Stimulated activated CD4-positive, alpha-beta T cell treated with anti-CD3 and anti-CD28 coated beads, Interleukin-2, amount 100 ng/mL, for 48 hours (primary cell): Measurements from ENCODE around the gene KCNG2.

Source experiments
- DNase-seq, 2 donors: peaks; one replicate each; pipeline ENCODE4 v3.0.0-alpha.2; 2020

KCNG2 gene

DNA sequence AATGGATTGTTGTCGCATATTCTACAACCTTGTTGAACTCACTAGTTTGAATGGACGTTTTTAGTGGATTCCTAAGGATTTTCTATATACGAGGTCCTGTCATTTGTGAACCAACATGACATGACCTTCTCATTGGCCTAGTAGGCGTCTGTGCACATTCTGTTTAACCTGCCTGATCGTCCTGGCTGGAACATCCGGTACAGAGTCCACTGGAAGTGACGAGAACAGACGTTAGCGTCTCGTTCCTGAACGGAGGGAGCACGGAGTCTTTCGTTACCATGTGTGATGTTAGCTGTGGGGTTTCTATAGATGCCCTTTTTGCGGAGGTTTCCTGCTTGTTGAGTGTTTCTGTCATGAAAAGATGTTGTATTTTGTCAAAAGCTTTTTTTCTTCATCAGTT lies 91.8 kb downstream of the KCNG2 start:
- no peak for DNase-seq

DNA sequence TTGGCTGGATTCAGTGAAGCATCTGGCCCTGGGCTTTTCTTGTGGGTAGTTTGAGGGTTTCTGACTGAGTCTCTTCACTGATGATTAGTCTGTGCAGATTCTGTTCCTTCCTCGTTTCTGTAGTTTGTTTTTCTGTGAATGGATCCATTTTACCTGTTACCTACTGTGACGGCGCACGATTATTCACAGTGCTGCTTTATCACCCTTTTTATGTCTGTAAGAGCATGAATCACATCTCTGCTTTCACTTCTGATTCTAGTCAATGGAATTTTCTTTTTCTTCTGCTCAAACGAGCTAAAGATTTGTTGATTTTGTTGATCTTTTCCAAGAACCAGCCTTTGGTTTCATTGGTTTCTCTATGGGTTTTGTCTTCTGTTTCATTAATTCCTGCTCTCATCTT lies 92.9 kb downstream of the KCNG2 start:
- DNase-seq = no peak

DNA sequence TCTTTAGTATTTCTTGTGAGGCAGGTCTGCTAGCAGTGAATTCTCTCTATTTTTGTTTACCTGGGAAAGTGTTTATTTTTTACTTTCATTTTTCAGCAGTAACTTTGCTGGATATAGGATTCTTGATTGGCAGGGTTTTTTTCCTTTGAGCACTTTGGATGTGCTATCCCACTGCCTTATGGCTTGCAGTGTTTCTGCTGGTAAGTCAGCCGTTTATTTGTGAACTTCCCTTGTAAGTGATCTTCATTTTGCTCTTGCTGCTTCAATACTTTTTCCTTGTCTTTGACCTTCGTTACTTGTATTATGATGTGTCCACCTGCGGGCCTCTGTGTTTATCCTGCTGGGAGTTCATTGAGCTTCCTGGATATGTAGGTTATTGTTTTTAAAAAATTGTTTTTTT lies 99.0 kb downstream of the KCNG2 start:
- DNase-seq = no peak

DNA sequence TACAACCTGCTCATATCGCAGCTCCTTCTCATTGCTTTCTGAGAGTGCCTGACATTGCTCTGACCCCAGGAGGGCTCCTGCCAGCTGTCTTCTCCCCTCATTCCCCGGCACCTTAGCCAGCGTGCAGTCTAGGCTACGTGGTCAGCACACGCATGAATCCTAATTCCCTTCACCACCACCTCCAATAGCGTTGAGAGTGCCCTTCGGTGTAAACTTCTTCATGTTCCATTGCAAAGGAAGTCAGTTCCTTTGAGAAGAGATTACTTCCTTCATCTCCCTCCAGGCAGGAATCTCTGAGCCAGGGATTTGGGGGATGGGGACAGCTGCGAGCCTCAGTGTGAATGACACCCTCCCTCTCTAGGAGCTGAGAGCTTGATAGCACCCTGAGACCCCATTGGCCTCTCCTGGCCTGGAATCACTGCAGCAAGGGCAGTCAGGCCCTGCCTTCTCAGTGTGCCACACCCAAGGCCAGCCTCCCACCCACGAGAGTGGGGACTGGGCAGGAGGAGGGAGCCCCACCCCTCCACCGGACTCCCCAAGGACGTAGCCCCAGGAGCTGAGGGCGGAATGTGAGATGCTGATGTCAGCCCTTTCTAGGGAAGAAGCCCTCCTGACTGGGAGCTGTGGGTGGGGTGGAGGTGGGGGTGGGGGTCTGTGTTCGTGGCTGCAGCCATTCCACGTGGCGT lies 100.3 kb downstream of the KCNG2 start:
- no peak for DNase-seq

DNA sequence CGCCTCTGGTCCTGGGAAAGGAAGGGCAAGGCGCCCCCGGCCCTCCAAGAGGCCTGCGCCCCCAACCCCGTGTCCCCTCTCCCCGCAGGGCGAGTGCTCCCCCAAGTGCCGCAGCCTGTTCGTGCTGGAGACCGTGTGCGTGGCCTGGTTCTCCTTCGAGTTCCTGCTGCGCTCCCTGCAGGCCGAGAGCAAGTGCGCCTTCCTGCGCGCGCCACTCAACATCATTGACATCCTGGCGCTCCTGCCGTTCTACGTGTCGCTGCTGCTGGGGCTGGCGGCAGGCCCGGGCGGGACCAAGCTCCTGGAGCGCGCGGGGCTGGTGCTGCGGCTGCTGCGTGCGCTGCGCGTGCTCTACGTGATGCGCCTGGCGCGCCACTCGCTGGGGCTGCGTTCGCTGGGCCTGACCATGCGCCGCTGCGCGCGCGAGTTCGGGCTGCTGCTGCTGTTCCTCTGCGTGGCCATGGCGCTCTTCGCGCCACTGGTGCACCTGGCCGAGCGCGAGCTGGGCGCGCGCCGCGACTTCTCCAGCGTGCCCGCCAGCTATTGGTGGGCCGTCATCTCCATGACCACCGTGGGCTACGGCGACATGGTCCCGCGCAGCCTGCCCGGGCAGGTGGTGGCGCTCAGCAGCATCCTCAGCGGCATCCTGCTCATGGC lies 101.3 kb downstream of the KCNG2 start:
- no peak for DNase-seq

DNA sequence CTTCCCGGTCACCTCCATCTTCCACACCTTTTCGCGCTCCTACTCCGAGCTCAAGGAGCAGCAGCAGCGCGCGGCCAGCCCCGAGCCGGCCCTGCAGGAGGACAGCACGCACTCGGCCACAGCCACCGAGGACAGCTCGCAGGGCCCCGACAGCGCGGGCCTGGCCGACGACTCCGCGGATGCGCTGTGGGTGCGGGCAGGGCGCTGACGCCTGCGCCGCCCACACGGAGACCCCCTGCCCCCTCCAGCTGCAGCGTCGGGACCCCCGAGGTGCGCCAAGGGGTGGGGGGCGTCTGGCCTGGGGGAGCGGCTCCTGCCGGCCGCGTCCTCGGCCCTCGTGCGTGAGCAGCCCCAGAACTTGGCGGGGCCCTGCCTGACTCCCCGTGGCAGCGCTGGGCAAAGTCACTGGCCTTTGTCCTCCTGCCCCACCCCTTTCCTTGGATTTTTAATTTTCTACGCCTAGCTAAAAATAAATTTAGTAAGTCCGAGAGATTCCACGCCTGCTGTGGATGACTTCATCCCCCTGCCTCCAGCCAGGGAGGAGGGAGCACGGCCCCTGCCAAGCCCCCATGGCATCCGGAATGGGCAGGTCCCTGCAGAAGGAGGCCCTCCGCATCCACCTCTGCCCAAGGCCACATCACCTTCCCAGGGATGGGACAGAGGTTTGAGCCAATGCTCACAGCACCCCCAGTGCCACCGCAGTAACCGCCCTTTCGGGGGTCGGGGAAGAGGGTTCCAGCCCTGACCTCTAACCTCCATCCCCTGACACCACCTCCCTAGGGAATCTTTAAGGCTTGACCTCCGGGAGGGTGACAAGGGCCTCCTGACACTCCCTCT lies 102.1 kb downstream of the KCNG2 start:
- DNase-seq = no peak

DNA sequence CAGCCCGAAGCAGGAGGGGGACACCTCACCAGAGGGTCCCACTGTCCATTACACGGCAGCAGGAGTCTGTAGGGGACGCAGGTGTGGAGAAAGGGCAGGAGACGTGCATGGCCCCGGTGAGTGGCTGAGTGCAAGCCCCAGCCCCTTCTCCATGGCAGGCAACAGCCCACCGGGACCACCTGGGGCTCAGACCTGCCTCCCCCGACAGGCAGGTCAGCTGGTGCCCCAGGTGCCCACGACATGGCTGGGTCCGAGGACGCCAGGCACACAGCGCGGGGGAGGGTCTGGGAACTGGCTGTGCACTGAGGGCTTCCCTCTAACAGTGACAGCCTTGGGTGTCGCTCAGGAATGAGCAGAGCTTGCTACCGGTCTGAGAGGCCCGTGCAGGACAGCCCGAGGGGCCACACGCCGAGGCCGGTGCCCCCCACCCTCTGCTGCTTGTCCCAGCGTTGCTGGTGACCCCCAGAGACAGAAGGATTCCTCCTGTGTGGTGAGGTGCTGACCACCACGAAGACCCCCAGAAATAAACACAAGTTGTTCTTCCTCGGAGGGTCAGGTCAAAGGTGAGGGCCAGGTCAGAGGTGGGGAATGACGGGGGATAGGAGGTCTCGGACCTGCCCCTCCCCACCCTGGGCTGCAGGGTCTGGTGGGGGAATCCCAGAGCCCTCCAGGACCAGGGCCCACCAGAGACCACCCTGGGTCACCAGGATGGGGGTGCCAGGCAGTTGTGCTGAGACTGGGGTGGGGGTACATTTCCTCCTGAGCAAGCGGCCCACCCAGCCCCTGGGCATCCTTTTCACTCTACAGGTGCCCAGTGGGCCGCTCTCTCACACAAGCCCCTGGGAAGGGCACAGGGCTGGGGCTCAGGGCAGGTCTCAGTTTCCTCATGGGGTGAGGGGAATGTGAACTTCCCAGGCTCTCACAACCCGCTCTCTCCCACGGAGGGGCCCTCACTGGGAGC lies 103.2 kb downstream of the KCNG2 start:
- DNase-seq = no peak

DNA sequence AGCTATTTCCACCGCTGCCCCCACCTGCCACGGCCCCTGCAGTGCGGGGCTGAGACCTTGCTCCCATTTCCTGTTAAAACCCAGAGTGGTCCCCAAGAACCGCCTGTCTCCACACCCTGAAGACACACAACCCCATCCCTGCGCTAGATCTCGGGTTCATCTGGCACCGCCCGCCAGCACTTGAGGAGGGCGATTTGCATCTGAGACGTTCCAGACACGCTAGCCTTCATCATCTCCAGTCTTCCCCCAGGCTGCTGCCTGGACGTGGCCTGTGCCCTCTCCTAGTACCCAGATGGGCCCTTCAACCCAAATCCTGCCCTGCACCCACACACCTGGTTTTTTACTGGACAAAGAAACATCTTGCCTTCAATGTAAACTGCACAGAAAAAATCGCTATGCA lies 103.9 kb downstream of the KCNG2 start:
- DNase-seq = no peak

DNA sequence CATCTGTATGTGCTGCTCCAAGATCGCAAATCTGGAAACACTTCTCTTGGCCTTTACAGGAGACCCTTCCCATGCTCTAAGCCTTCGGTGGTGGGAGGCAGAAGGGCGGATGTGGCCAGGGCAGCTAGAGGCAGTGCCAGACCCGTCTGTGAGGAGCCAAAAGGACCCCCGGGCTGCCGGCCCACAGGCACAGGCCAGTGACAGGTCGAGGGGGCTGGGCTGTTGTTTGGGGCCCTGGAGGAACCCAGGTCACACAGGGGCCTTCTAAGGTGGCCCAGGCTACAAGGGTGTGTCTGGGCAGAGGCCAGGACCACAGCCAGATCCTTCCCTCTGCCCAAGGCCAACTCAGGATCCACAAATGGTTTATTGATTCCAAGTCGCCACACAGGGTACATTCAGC lies 104.3 kb downstream of the KCNG2 start:
- DNase-seq = no peak

DNA sequence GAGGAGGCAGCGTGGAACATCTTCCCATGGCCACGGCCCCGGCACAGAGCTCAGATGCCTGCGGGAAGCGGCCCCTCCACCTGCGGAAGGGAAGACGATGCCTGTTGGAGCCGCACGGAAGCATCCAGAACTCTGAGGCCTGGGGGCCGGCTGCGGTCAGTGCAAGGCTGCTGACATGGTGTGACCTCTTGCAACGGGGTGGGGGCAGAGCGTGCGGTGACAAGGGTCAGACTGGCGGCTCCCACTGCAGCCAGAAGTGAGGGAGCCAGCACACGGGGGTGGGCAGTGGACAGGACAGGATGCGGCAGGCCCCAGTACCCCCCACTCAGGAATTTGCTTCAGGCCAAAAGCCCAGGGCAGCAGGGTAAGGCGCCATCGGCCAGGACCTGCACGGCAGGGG lies 104.9 kb downstream of the KCNG2 start:
- no peak for DNase-seq

DNA sequence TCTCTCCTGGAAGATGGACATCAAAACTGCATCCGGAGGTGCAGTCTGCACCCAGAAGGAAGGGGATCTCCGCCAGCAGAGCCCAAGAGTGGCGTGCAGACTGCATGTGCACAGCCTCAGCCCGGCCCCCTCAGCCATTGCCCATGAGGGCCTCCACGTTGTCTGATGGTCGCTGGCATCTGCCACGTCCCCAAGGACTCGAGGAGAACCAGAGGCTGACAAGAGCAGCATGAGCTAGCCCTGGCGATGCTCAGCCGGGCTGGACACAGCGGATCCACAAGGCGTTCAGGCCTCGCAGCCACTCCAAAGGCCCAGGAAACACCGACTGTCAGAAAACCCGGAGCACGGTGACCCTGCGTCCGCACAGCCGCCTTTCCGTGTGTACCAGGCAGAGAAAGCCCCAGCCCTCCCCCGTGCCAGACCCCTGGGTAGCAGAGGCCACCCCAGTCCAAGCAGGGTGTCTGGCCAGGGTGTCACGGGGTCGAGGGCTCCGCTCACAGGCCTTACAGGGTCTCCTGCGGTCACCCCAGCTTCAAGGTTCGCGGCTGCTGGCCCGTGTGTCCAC lies 105.4 kb downstream of the KCNG2 start:
- no peak for DNase-seq

DNA sequence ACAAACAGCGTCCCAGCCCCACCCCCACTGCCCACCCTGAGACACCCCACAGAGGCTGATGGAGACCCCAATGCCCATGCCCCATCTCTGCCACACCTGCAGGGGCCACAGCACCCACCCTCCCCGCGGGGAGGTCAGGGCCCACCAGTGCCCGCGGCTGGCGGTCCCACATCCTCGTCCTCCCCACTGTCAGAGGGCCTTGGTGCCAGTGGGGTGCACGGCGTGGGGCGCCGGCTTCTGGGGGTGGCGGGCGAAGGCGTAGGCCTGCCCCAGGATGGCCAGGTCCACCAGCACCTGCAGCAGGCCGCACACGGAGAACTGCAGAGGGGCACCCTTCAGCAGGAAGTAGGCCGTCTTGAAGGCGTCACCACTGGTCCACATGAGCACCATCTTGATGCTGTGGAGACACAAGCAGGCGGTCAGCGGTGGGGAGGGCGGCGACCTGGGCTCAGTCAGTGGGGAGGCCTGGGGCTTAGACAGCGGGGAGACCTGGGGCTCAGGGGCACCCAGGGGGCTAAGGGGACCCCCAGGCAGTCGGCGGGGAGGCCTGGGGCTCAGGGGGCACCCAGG lies 106.1 kb downstream of the KCNG2 start:
- no peak for DNase-seq

DNA sequence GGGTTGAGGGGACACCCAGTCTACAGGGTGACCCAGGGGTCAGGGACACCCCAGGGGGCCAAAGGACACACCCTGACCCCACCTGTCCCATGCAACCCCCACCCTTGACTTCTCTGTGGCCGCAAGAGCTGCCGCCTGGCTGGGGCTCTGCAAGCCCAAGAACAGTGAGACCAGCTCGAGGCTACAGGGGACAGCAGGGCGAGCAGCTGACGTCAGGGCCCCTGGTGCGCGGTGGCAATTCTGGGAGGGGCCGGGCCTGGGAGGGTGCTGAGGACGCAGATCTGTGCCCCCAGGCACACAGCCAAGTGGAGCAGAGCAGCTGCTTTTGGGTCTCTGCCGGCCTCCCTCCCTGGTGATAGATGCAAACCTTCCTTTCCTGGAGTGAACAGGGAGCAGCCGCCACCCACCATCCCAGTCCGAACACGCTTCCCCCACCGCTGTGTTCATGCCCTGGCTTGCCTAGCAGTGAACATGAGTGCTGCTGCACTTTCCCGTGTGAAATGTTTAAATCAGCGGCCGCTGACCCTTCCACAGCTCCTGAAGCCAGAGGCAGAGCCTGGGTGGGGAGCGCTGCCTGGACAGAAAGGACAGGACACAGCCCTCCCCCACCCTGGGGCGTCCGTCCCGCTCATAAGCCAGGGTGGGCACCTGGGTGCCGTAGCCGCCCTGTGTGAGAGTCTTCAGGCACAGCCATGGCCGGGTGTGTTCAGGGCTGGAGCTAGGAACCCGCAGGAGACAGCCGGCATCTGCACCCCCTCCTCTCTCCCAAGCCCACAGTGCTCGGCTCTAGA lies 106.8 kb downstream of the KCNG2 start:
- no peak for DNase-seq

DNA sequence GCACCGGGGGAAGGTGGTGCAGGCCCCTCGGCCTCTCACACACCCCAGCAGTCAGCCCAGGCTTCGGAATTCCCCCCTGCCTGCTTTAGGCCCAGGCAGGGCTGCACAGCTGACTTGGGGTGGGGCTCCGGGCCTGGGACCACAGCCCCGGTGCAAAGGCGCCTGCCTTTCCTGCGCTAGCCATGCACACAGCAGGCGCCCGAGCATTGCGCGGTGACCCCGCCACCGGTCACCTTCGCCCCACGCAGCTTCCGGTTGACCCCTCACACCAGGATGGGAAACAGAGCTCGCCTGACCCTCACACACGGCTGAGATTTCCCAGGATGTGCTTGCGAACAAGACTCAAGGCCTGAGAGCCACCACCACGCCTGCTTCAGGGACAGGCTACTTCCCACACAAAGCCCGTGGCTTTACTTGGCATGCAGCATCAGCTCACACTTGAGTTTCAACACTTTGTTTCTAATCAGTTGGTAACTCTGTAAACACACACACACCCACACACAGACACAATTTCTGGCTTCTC lies 107.7 kb downstream of the KCNG2 start:
- DNase-seq = no peak

DNA sequence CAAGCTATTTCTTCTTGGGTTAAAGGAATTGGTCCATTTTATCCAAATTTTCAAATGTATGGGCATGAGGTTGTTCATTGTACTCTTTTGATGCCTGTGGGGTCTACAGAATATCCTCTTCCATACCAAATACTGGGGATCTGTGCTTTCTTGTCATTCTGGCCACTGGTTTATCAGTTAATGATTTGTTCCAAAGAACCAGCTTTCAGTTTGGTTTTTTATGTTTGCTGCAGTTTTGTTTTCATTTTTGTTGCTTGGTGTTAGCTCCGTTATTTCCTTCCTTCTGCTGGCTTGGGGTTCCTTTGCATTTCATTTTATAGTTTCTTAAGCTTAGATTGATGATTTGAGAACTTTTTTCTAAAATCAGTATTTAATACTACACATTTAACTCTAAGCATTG lies 108.3 kb downstream of the KCNG2 start:
- DNase-seq = no peak

DNA sequence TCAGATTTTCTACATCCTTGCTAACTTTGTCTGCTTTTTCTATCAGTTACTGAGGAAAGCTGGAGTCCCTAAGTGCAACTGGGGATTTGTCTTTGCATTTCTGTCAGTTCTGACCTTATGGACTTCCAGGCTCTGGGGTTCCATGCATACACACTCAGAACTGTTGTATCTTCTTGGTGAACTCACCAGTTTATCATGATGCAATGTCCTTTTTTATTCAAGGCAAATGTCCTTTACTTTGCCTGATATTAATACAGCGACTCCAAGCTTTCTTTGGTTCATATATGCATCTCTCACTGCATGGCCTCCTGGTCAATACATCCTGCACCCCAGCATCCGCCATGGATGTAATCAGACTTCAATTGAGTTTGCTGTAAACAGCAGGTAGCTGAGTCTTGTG lies 109.0 kb downstream of the KCNG2 start:
- DNase-seq = no peak

DNA sequence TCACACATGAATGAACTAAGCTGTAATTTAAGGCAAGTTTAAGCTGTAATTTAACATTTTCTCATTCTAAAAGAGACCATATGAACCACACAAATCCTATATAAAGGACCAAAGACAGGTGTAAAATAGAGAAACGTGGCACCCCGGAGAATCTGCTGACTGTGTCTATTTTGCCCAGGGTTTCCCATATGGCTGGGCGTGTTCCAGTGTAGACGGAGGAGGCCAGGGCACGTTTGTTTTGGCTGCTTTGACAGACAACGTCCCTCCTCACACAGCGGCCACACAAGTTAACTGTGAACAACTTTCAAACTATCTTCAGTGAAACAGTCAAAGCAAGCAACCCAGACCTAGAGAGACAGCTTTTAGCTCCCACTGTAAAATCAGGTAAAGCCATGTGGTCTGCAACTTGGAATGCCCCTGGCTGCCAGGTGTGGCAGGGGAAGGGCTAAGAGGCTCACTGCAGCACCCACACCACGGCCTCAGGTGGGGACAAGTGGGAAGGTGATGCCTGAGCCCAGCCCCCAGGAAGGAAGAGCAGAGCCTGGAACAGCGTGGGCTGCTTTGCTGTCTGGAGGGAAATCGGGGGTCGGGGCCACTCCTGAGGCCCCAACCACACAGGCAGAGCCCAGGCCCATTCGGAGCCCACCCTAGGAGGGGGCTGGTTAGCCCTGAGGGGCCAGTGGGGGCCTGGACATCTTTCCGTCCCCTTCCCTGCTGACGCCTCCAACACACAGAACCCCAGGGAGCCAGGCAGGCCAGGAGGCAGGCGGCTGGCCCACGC lies 113.0 kb downstream of the KCNG2 start:
- DNase-seq = no peak

DNA sequence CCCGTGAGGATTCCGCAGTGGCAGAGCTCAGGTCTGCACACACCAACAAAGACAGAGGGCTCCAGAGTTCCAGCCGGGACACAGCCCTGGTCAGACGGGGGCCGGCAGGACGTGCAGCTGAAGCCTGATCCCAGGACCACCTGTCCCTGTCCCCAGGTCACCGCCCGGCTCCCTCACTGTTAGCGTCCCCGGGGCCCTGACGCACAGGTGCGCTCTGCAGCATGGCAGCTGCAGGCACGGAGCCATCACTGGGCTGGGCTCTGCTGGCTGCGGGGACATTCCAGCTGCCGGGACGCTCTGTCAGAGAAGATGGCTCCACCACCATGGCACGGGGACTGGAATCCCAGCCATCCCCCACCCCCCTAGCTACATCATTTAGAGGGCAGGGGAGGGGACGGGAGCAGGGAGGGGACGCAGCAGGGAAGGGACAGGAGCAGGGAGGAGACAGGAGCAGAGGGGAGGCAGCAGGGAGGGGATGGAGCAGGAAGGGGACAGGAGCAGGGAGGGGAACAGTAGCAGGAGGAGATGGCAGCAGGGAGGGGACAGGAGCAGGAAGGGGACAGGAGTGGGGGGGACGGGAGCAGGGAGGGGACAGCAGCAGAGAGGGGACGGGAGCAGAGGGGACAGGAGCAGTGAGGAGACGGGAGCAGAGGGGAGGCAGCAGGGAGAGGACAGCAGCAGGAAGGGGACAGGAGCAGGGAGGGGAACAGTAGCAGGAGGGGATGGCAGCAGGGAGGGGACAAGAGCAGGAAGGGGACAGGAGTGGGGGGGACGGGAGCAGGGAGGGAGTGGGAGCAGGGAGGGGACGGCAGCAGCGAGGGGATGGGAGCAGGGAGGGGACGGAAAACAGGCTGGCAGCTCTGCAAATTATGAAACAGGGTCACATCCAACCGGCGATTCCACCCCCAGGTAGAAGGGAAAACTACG lies 113.9 kb downstream of the KCNG2 start:
- DNase-seq = no peak

DNA sequence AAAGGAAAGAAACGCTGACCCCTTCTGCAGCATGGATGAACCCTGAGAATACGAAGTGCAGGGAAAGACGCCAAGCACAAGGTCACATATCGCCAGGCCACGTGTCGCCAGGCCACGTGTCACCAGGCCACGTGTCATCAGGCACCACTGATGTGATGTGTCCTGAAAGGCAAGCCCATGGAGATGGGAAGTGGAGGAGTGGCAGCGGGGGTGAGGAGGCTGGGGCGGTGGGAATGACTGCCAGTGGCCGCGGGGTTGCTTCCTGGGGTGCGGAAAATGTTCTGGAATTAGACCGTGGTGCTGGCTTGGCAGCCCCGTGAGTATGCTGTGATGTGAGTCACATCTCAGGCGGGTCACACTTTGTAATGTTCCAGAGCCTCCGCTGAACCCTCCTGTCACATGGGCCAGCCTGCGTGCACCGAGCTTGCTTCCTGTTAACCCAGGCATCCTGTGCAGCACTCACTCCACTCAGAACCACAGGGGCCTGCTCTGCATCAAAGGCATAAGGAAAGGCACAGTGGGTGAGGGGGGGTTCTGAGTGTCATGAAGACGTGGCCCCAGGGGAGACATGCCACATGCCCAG lies 114.8 kb downstream of the KCNG2 start:
- DNase-seq = no peak
